Measurements from ENCODE around the gene EMP3. TPM values are rescaled to one million over a fixed set of nuclear protein-coding genes. Genes with fewer than 3 reads are reported as not detected.

EMP3 gene
- total RNA-seq, 4 donors from 2014 or later, result 4.7 to 21.5 (median 10.5) TPM

GRCh38 chr19:48355365-48355954 is 30.1 kb downstream of the EMP3 start:
- H3K36me3 ChIP-seq, result peaks cover 0 to 4% (median 0%) of the 10 kb centered on the region in 3 donors
- H3K4me3 ChIP-seq, result no peak overlapping the region
- no peak for TF ChIP-seq CTCF (IDR thresholded peaks at IDR 0.05)
- no peak for TF ChIP-seq POLR2A (IDR thresholded peaks at IDR 0.05)
- no peaks in the 10 kb centered on the region for H3K9me3 ChIP-seq
- H3K4me1 ChIP-seq, result no peaks in the 10 kb centered on the region
- no peaks in the 10 kb centered on the region for H3K27me3 ChIP-seq
- no peak for DNase-seq
- no peak overlapping the region for H3K27ac ChIP-seq

DNA sequence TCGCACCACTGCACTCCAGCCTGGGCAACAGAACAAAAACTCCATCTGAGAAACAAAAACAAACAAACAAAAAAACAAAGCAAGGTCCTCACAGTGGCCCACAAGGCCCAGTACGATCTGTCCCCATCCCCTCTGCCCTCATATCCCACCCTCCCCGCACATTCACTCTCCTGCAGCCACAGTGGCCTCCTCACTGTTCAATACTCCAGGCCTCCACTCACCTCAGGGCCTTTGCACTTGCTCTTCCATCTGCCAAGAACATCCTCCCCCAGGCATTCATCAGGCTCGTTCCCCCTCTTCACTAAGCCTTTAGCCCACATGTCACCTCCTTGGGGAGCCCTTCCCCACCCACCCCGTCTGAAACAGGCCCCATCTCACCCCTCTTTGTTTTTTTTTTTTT is 33.8 kb downstream of the EMP3 start:
- H3K4me1 ChIP-seq, result no peaks in the 10 kb centered on the region
- DNase-seq, result no peak
- no peak overlapping the region for H3K4me3 ChIP-seq
- no peaks in the 10 kb centered on the region for H3K9me3 ChIP-seq
- H3K27ac ChIP-seq, result no peak overlapping the region
- TF ChIP-seq POLR2A (IDR thresholded peaks at IDR 0.05) (no peak), CTCF (IDR thresholded peaks at IDR 0.05) (no peak)
- peaks cover 0 to 4% (median 0%) of the 10 kb centered on the region in 3 donors for H3K36me3 ChIP-seq
- no peaks in the 10 kb centered on the region for H3K27me3 ChIP-seq

DNA sequence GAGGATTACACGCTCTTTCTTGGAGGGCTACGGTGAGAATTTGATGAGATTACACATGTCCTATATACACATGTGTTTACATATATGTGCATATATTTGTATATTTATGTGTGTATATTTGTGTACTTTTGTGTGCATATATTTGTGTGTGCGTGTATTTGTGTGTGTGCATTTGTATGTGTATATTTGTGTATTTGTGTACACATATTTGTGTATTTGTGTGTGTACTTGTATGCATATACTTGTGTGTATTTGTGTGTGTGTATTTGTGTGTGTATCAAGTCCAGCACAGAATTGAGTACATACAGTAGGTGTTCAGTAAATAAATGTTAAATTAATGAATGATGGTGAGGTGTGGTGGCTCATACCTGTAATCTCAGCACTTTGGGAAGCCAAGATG is 36.6 kb downstream of the EMP3 start:
- no peak for DNase-seq

GRCh38 chr19:48362716-48363499 is 37.6 kb downstream of the EMP3 start:
- peak; percentile 92 to 98 (median 96) for DNase-seq
- peak overlapping the region; percentile 87 to 97 (median 93) for H3K27ac ChIP-seq
- peak; percentile 28 to 70 for TF ChIP-seq POLR2A (IDR thresholded peaks at IDR 0.05)
- peak in 3 of 6 experiments; percentile 24 to 51 (median 35) for TF ChIP-seq CTCF (IDR thresholded peaks at IDR 0.05)
- H3K4me3 ChIP-seq, result peak overlapping the region; percentile 53 to 61 (median 56)
- H3K27me3 ChIP-seq, result no peaks in the 10 kb centered on the region
- no peaks in the 10 kb centered on the region for H3K9me3 ChIP-seq
- peaks cover 0 to 7% (median 3%) of the 10 kb centered on the region in 4 donors for H3K4me1 ChIP-seq
- H3K36me3 ChIP-seq, result peaks cover 0 to 4% (median 0%) of the 10 kb centered on the region in 3 donors

More for the DNA sequence above, 36.6 kb downstream of the EMP3 start:
- Histone ChIP-seq H3K4me3 (no peak overlapping the region), H3K36me3 (peaks cover 0 to 4% (median 0%) of the 10 kb centered on the region in 3 donors), H3K27me3 (no peaks in the 10 kb centered on the region), H3K9me3 (no peaks in the 10 kb centered on the region), H3K4me1 (peaks cover 0 to 5% (median 0%) of the 10 kb centered on the region in 4 donors), H3K27ac (no peak overlapping the region)
- no peak for TF ChIP-seq CTCF (IDR thresholded peaks at IDR 0.05)
- no peak for TF ChIP-seq POLR2A (IDR thresholded peaks at IDR 0.05)

- Histone ChIP-seq H3K27ac (peak overlapping the region; percentile 87 to 97 (median 93)), H3K4me3 (peak overlapping the region; percentile 53 to 61 (median 56)), H3K9me3 (no peaks in the 10 kb centered on the region), H3K27me3 (no peaks in the 10 kb centered on the region), H3K36me3 (peaks cover 0 to 4% (median 0%) of the 10 kb centered on the region in 3 donors), H3K4me1 (peaks cover 0 to 7% (median 3%) of the 10 kb centered on the region in 4 donors)
- DNase-seq, result peak in 1 of 3 donors; percentile 20
- TF ChIP-seq CTCF (IDR thresholded peaks at IDR 0.05) (no peak), POLR2A (IDR thresholded peaks at IDR 0.05) (no peak)
Observed at GRCh38 chr19:48363500-48363809, 38.1 kb downstream of the EMP3 start.
